HepG2 (cell line): Measurements from ENCODE around the gene GPR15LG. TPM values are rescaled to one million over a fixed set of nuclear protein-coding genes. Genes with fewer than 3 reads are reported as not detected.

Experiments used
- ATAC-seq: fragments of 200-7000 bp; cut with Tn5 transposase; 3 replicates; pipeline ENCODE4 v1.9.1; 2020; ENCODE audit warnings: mild to moderate bottlenecking, moderate library complexity
- BruUV-seq: library from RNA; stranded (reverse); fragments of 400-500 nt; replicated peaks from 2 replicates; lab custom pipeline; 2021; lab: Mats Ljungman, UMichigan
- CTCF ChIA-PET: fragments of 300-600 bp; formaldehyde crosslinking; extraction: SDS; loops from one replicate; lab custom pipeline; 2021; ENCODE audit warnings: low total read pairs, inconsistent platforms, low intra/inter-chr PET ratio; lab: Yijun Ruan, JAX
- POLR2A ChIA-PET: fragments of 350-600 bp; sonication (Branson Sonifier 250); formaldehyde crosslinking; loops from one replicate; lab custom pipeline; 2020; ENCODE audit warnings: antibody characterized with exemption, inconsistent platforms; lab: Yijun Ruan, JAX
- DNase-seq: peaks from one replicate; pipeline ENCODE4 v3.0.0-alpha.2; 2015; ENCODE audit warnings: low spot score
- FAIRE-seq: peaks from 3 replicates; lab custom pipeline; 2011; peaks lifted over from hg19 to GRCh38; lab: Jason Lieb, UNC
- H2AFZ ChIP-seq: one replicate; pipeline ENCODE4 v1.6.1; 2011; ENCODE audit warnings: low read length, inconsistent platforms
- H3K27ac ChIP-seq: fragments of 300-600 bp; 3 replicates; pipeline ENCODE4 v1.8.0; 2011; ENCODE audit warnings: mixed run types, mild to moderate bottlenecking, mixed read lengths, low read length, inconsistent platforms; ENCODE audit not compliant: insufficient read depth; ENCODE audit errors: extremely low read length
- H3K27me3 ChIP-seq, 2 experiments: fragments of 200-600 bp in 1 of 2; 2 replicates in 1 of 2; 3 replicates in 1 of 2; pipeline versions ENCODE4 v1.6.0 to v1.8.0; 2011; ENCODE audit warnings: low read length in 2 of 2, mild to moderate bottlenecking in 2 of 2, moderate library complexity in 2 of 2, inconsistent platforms in 1 of 2; ENCODE audit not compliant: insufficient read depth in 2 of 2, control insufficient read depth in 1 of 2
- H3K36me3 ChIP-seq, 2 experiments: fragments of 200-600 bp in 1 of 2; replicated peaks in 1 of 2; 2 replicates in 1 of 2; 3 replicates in 1 of 2; pipeline versions ENCODE4 v1.5.1 to v1.8.0; 2011; ENCODE audit warnings: low read length in 2 of 2, inconsistent platforms in 1 of 2; ENCODE audit not compliant: insufficient read depth in 2 of 2, control insufficient read depth in 1 of 2
- H3K4me1 ChIP-seq: 2 replicates; pipeline ENCODE4 v1.5.1; 2012; ENCODE audit warnings: low read length, inconsistent platforms; ENCODE audit not compliant: insufficient read depth
- H3K4me2 ChIP-seq: 2 replicates; pipeline ENCODE4 v1.6.0; 2011; ENCODE audit warnings: low read depth, low read length, inconsistent platforms
- H3K4me3 ChIP-seq, 3 experiments: fragments of 200-600 bp in 1 of 3; sonication (generic), shearing (Covaris generic) in 1 of 3; replicated peaks in 1 of 3; 2 replicates each; pipeline ENCODE4 v1.5.1; 2011 to 2016; ENCODE audit warnings: low read length in 3 of 3, inconsistent platforms in 2 of 3, low read depth in 2 of 3, mild to moderate bottlenecking in 2 of 3, control low read depth in 1 of 3, mixed read lengths in 1 of 3; ENCODE audit not compliant: insufficient read depth in 1 of 3
- H3K79me2 ChIP-seq: one replicate; pipeline ENCODE4 v1.6.1; 2011; ENCODE audit warnings: low read length, inconsistent platforms; ENCODE audit not compliant: insufficient read depth
- H3K9ac ChIP-seq: 2 replicates; pipeline ENCODE4 v1.6.0; 2011; ENCODE audit warnings: mild to moderate bottlenecking, low read depth, low read length, inconsistent platforms; ENCODE audit not compliant: insufficient read depth
- H3K9me3 ChIP-seq: 2 replicates; pipeline ENCODE4 v1.5.1; 2012; ENCODE audit warnings: mild to moderate bottlenecking, low read length
- H4K20me1 ChIP-seq: 2 replicates; pipeline ENCODE4 v1.6.0; 2011; ENCODE audit warnings: inconsistent platforms, mild to moderate bottlenecking, low read length, moderate library complexity; ENCODE audit not compliant: insufficient read depth
- FLYWCH1 ChIP-seq: sonication (generic); formaldehyde crosslinking; IDR thresholded peaks from 2 replicates; pipeline ENCODE4 v1.8.1; 2023; ENCODE audit warnings: mild to moderate bottlenecking, missing genetic modification reagents
- SIN3A ChIP-seq: IDR thresholded peaks from 2 replicates; pipeline ENCODE4 v1.6.1; 2011; ENCODE audit warnings: low read depth, mild to moderate bottlenecking, control low read depth, low read length, borderline replicate concordance
- SOX13 ChIP-seq, 3 experiments: fragments of 450-650 bp in 1 of 3; sonication (generic) in 1 of 3; formaldehyde crosslinking in 1 of 3; IDR thresholded peaks in 2 of 3; conservative IDR thresholded peaks in 1 of 3; 2 replicates each; pipeline versions ENCODE4 v1.5.0 to v1.6.1; 2016 to 2020; ENCODE audit warnings: antibody characterized with exemption in 1 of 3, mild to moderate bottlenecking in 1 of 3, missing compliant biosample characterization in 1 of 3, missing genetic modification reagents in 1 of 3, moderate library complexity in 1 of 3
- STAT6 ChIP-seq: sonication (generic); formaldehyde crosslinking; IDR thresholded peaks from 2 replicates; pipeline ENCODE4 v1.4.0; 2020; ENCODE audit warnings: missing genetic modification reagents, mild to moderate bottlenecking, borderline replicate concordance
- ZNF598 ChIP-seq: sonication (generic); formaldehyde crosslinking; IDR thresholded peaks from 2 replicates; pipeline ENCODE4 v1.5.1; 2020; ENCODE audit warnings: mild to moderate bottlenecking, missing genetic modification reagents, borderline replicate concordance
- WGBS: methylation state at CpG from one replicate; pipeline ENCODE4 v1.1.6; 2017; ENCODE audit warnings: low lambda C conversion rate; 5-methylcytosine and 5-hydroxymethylcytosine counted together
- in situ Hi-C: cut with HindIII; loops from 2 replicates; pipeline ENCODE4 v1.10.0; 2017; ENCODE audit warnings: low pct_unique_long_range_greater_than_20kb; ENCODE audit not compliant: extremely low pct_ligation_motif_present
- intact Hi-C: fragments of 100-400 bp; cut with micrococcal nuclease; formaldehyde crosslinking; loops from one replicate; pipeline ENCODE4 v1.10.0; 2022; ENCODE audit not compliant: unreplicated experiment
- polyA plus RNA-seq, 8 experiments: library from polyadenylated mRNA; depleted of rRNA in 3 of 8; stranded (reverse) in 7 of 8; unstranded in 1 of 8; fragments of >200 nt; fragmentation: Illumina TruSeq in 4 of 8; extraction: Trizol in 4 of 8; gene quantifications; 2 replicates each; pipeline versions ENCODE4 v1.2.1 to v1.2.3, GENCODE V29; 2011 to 2016; ENCODE audit warnings: low read depth in 4 of 8, missing spikeins in 1 of 8, mixed read lengths in 1 of 8; ENCODE audit not compliant: insufficient read depth in 1 of 8
- total RNA-seq, 5 experiments: library from RNA; depleted of rRNA; stranded (reverse); fragments of >200 nt; fragmentation: Illumina TruSeq; extraction: Trizol; gene quantifications; 2 replicates each; pipeline ENCODE4 v1.2.3, GENCODE V29; 2016; ENCODE audit warnings: low read depth in 1 of 5

The GPR15LG gene
- total and polyA plus RNA-seq, 2 of the 13 experiments (the other 11 are each of a cell fraction or from before 2014, with no cell fraction given) = not detected

GRCh38 chr10:84234479-84234878 is 60.9 kb downstream of the GPR15LG start:
- H2AFZ ChIP-seq = no peak overlapping the region
- H4K20me1 ChIP-seq = no peaks in the 10 kb centered on the region
- no peak overlapping the region for H3K9ac ChIP-seq
- H3K36me3 ChIP-seq = no peaks in the 10 kb centered on the region
- no peak overlapping the region for H3K27ac ChIP-seq
- WGBS = 32% methylated on average over 4 of the region's 4 CpGs
- intact Hi-C loops = no loop called here
- TF ChIP-seq SOX13 (IDR thresholded peaks at IDR 0.05) (no peak), SOX13 (CRISPR knock-in tag; conservative IDR thresholded peaks at IDR 0.05 in 1 of 2, IDR thresholded peaks at IDR 0.05 in 1 of 2) (no peak), STAT6 (no peak), FLYWCH1 (CRISPR knock-in tag) (no peak), ZNF598 (CRISPR knock-in tag) (no peak), SIN3A (no peak)
- no peak overlapping the region for H3K4me3 ChIP-seq
- H3K4me1 ChIP-seq = no peaks in the 10 kb centered on the region
- no peaks in the 10 kb centered on the region for H3K79me2 ChIP-seq
- ChIA-PET POLR2A (no interaction called here), CTCF (no interaction called here)
- no peaks in the 10 kb centered on the region for H3K9me3 ChIP-seq
- DNase-seq (no peak), ATAC-seq (no peak), FAIRE-seq (no peak)
- in situ Hi-C loops = no loop called here
- H3K27me3 ChIP-seq = peaks cover 0 to 27% of the 10 kb centered on the region in 2 experiments; a peak in 2 of 5 replicates
- no peak overlapping the region for H3K4me2 ChIP-seq
- no TSS peak for BruUV-seq

Other genes with a start within 250 kb of the GPR15LG start
- 212 and 345 TPM in 2 replicates for gene GHITM, start 34.3 kb upstream of the GPR15LG start, total RNA-seq (2016; rRNA removed; fragmentation: Illumina TruSeq; extraction: Trizol)
- gene GHITM, start 34.3 kb upstream of the GPR15LG start, polyA plus RNA-seq (2011; rRNA removed) = 145 and 163 TPM in 2 replicates
- 0.04 TPM in 1 of 2 replicates, not detected in the other for gene CDHR1, start 20.7 kb downstream of the GPR15LG start, total RNA-seq (2016; rRNA removed; fragmentation: Illumina TruSeq; extraction: Trizol)
- 0.01 and 0.09 TPM in 2 replicates for gene CDHR1, start 20.7 kb downstream of the GPR15LG start, polyA plus RNA-seq (2011; rRNA removed)
- not detected in 2 replicates for gene LRIT2, start 51.7 kb downstream of the GPR15LG start, total RNA-seq (2016; rRNA removed; fragmentation: Illumina TruSeq; extraction: Trizol)
- not detected in 2 replicates for gene LRIT2, start 51.7 kb downstream of the GPR15LG start, polyA plus RNA-seq (2011; rRNA removed)
- gene LRIT1, start 67.7 kb downstream of the GPR15LG start, total RNA-seq (2016; rRNA removed; fragmentation: Illumina TruSeq; extraction: Trizol) = not detected in 2 replicates
- not detected in 2 replicates for gene LRIT1, start 67.7 kb downstream of the GPR15LG start, polyA plus RNA-seq (2011; rRNA removed)
- 0.24 and 0.71 TPM in 2 replicates for gene RGR, start 71.3 kb downstream of the GPR15LG start, total RNA-seq (2016; rRNA removed; fragmentation: Illumina TruSeq; extraction: Trizol)
- 0.68 and 0.69 TPM in 2 replicates for gene RGR, start 71.3 kb downstream of the GPR15LG start, polyA plus RNA-seq (2011; rRNA removed)
- gene CCSER2, start 154.8 kb downstream of the GPR15LG start, total RNA-seq (2016; rRNA removed; fragmentation: Illumina TruSeq; extraction: Trizol) = 17.2 and 17.4 TPM in 2 replicates
- gene CCSER2, start 154.8 kb downstream of the GPR15LG start, polyA plus RNA-seq (2011; rRNA removed) = 10.3 and 13.3 TPM in 2 replicates